Mesodermal cell (in vitro differentiated cells): Measurements from ENCODE around the gene LAPTM5. TPM values are rescaled to one million over a fixed set of nuclear protein-coding genes. Genes with fewer than 3 reads are reported as not detected.

Source experiments
- H3K27ac ChIP-seq: 2 replicates; pipeline ENCODE4 v1.7.0; 2013; ENCODE audit warnings: mild to moderate bottlenecking, low read depth, low read length, moderate library complexity; ENCODE audit not compliant: severe bottlenecking
- H3K36me3 ChIP-seq: 2 replicates; pipeline ENCODE4 v1.7.1; 2013; ENCODE audit warnings: mild to moderate bottlenecking, low read length, moderate library complexity; ENCODE audit not compliant: control insufficient read depth, insufficient read depth
- H3K4me1 ChIP-seq: one replicate; pipeline ENCODE4 v1.7.1; 2013; ENCODE audit warnings: mild to moderate bottlenecking, low read length; ENCODE audit not compliant: insufficient read depth, control insufficient read depth, poor library complexity, severe bottlenecking
- H3K4me3 ChIP-seq: 2 replicates; pipeline ENCODE4 v1.7.0; 2013; ENCODE audit warnings: low read length, control low read depth, mild to moderate bottlenecking; ENCODE audit not compliant: insufficient read depth, poor library complexity, severe bottlenecking; ENCODE audit errors: extremely low read depth
- H3K9me3 ChIP-seq: 2 replicates; pipeline ENCODE4 v1.7.1; 2013; ENCODE audit warnings: mild to moderate bottlenecking, low read length, moderate library complexity; ENCODE audit not compliant: control insufficient read depth
- WGBS, 2 experiments: methylation state at CpG; one replicate each; pipeline ENCODE4 v1.1.5; 2013; ENCODE audit warnings: missing lambda C conversion rate in 2 of 2; ENCODE audit not compliant: insufficient coverage in 2 of 2; 5-methylcytosine and 5-hydroxymethylcytosine counted together
- polyA plus RNA-seq, 2 experiments: library from polyadenylated mRNA; stranded (reverse); fragments of 50-300 nt; gene quantifications; one replicate each; pipeline ENCODE4 v1.2.3, GENCODE V29; 2013

LAPTM5 gene
- polyA plus RNA-seq (2013, experiment 1 of 2): 36.9 TPM
- 25.0 TPM for polyA plus RNA-seq (2013, experiment 2 of 2)

- no peak within 1 kb of the TSS for H3K4me3 ChIP-seq
- H3K27ac ChIP-seq: peak within 1 kb of the TSS; percentile 74
- 89 to 94% methylated on average over 18 to 21 of the region's 21 CpGs for WGBS, 2 experiments
- no peaks in the 10 kb centered on the region for H3K9me3 ChIP-seq
- H3K36me3 ChIP-seq: no peaks in the 10 kb centered on the region
- H3K4me1 ChIP-seq: peaks cover 36% of the 10 kb centered on the region
These were observed at the start of gene LAPTM5 for GRCh38 chr1:30757352-30758120. TSS of gene LAPTM5 (minus strand) at chr1:30757774. CDS start at chr1:30757745, 29 bp downstream.

GRCh38 chr1:30806381-30807317 is 49.1 kb upstream of the LAPTM5 start:
- no peaks in the 10 kb centered on the region for H3K9me3 ChIP-seq
- H3K36me3 ChIP-seq: no peaks in the 10 kb centered on the region
- H3K4me3 ChIP-seq: no peak overlapping the region
- 89 to 94% methylated on average over 15 to 23 of the region's 24 CpGs for WGBS, 2 experiments
- H3K4me1 ChIP-seq: peaks cover 62% of the 10 kb centered on the region
- H3K27ac ChIP-seq: no peak overlapping the region

GRCh38 chr1:30805304-30806003 is 47.9 kb upstream of the LAPTM5 start:
- 53 to 55% methylated on average over 3 to 5 of the region's 11 CpGs for WGBS, 2 experiments
- H3K36me3 ChIP-seq: no peaks in the 10 kb centered on the region
- H3K4me3 ChIP-seq: no peak overlapping the region
- peaks cover 56% of the 10 kb centered on the region for H3K4me1 ChIP-seq
- no peaks in the 10 kb centered on the region for H3K9me3 ChIP-seq
- no peak overlapping the region for H3K27ac ChIP-seq

- WGBS, 2 experiments: 39 to 47% methylated on average over 5 of the region's 5 CpGs
- H3K4me3 ChIP-seq: no peak overlapping the region
- no peak overlapping the region for H3K27ac ChIP-seq
- no peaks in the 10 kb centered on the region for H3K9me3 ChIP-seq
- peaks cover 50% of the 10 kb centered on the region for H3K4me1 ChIP-seq
- no peaks in the 10 kb centered on the region for H3K36me3 ChIP-seq
These were observed 47.2 kb upstream of the LAPTM5 start for GRCh38 chr1:30804822-30805221.

GRCh38 chr1:30804352-30804751 is 46.8 kb upstream of the LAPTM5 start:
- Histone ChIP-seq H3K4me3 (no peak overlapping the region), H3K27ac (no peak overlapping the region), H3K9me3 (no peaks in the 10 kb centered on the region), H3K4me1 (peaks cover 47% of the 10 kb centered on the region), H3K36me3 (no peaks in the 10 kb centered on the region)
- WGBS, 2 experiments: 63 to 64% methylated on average over 6 to 7 of the region's 7 CpGs

GRCh38 chr1:30803562-30803961 is 46.0 kb upstream of the LAPTM5 start:
- H3K36me3 ChIP-seq: no peaks in the 10 kb centered on the region
- 62 to 82% methylated on average over 5 of the region's 6 CpGs for WGBS, 2 experiments
- peaks cover 42% of the 10 kb centered on the region for H3K4me1 ChIP-seq
- no peak overlapping the region for H3K4me3 ChIP-seq
- no peaks in the 10 kb centered on the region for H3K9me3 ChIP-seq
- no peak overlapping the region for H3K27ac ChIP-seq

- Histone ChIP-seq H3K4me1 (peaks cover 40% of the 10 kb centered on the region), H3K9me3 (no peaks in the 10 kb centered on the region), H3K27ac (no peak overlapping the region), H3K4me3 (no peak overlapping the region), H3K36me3 (no peaks in the 10 kb centered on the region)
- 2% methylated on average over 17 to 18 of the region's 19 CpGs for WGBS, 2 experiments
These were observed 44.2 kb upstream of the LAPTM5 start for GRCh38 chr1:30801771-30802198.

- no peak overlapping the region for H3K27ac ChIP-seq
- H3K4me1 ChIP-seq: peaks cover 22% of the 10 kb centered on the region
- H3K36me3 ChIP-seq: no peaks in the 10 kb centered on the region
- no peak overlapping the region for H3K4me3 ChIP-seq
- H3K9me3 ChIP-seq: no peaks in the 10 kb centered on the region
These were observed 41.6 kb upstream of the LAPTM5 start for GRCh38 chr1:30799233-30799511.

- H3K27ac ChIP-seq: no peak overlapping the region
- 93 to 96% methylated on average over 4 of the region's 9 CpGs for WGBS, 2 experiments
- H3K4me3 ChIP-seq: no peak overlapping the region
- peaks cover 17% of the 10 kb centered on the region for H3K4me1 ChIP-seq
- no peaks in the 10 kb centered on the region for H3K9me3 ChIP-seq
- no peaks in the 10 kb centered on the region for H3K36me3 ChIP-seq
These were observed 41.0 kb upstream of the LAPTM5 start for GRCh38 chr1:30798389-30799232.

GRCh38 chr1:30795026-30795425 is 37.5 kb upstream of the LAPTM5 start:
- peaks cover 7% of the 10 kb centered on the region for H3K4me1 ChIP-seq
- WGBS, 2 experiments: 90 to 95% methylated on average over 4 to 5 of the region's 5 CpGs
- no peak overlapping the region for H3K27ac ChIP-seq
- H3K36me3 ChIP-seq: no peaks in the 10 kb centered on the region
- H3K9me3 ChIP-seq: no peaks in the 10 kb centered on the region
- H3K4me3 ChIP-seq: no peak overlapping the region
